ENCODE measurements around the gene KIF26B. TPM values are rescaled to one million over a fixed set of nuclear protein-coding genes. Genes with fewer than 3 reads are reported as not detected.

KIF26B gene
- total and polyA plus RNA-seq, 2 of the 4 experiments (the other 2 are of a cell fraction) = 0.53 to 0.54 TPM

GRCh38 chr1:245693941-245694752 is 539.4 kb downstream of the KIF26B start:
- dilution Hi-C loops (cut with HindIII; ENCODE audit: low sequenced_read_pairs, unreplicated experiment) (no loop called here), in situ Hi-C loops (cut with MboI; ENCODE audit: low sequenced_read_pairs) (no loop called here), intact Hi-C loops (cut with micrococcal nuclease) (no loop called here)
- ATAC-seq (ENCODE audit: low read depth) (no peak), DNase-seq (no peak)
- H3K27ac ChIP-seq (ENCODE audit: insufficient read depth, low read length) = no peak overlapping the region
- no peaks in the 10 kb centered on the region for H4K20me1 ChIP-seq (ENCODE audit: insufficient read depth, low read length)
- no peak overlapping the region for H3K56ac ChIP-seq (ENCODE audit: extremely low read depth, insufficient read depth, low read length)
- 79% methylated on average over 8 of the region's 19 CpGs; no CpG with 5 or more reads in 1 of the 2 experiments for WGBS, 2 experiments (ENCODE audit: extremely low coverage in 2 of 2, insufficient read length in 1 of 2)
- POLR2A ChIA-PET (ENCODE audit: unreplicated experiment) = no interaction called here
- no peak overlapping the region for H4K8ac ChIP-seq (ENCODE audit: low read depth in 2 of 2, low read length in 2 of 2)
- no peak overlapping the region for H2BK5ac ChIP-seq (ENCODE audit: low read depth, low read length, poor library complexity, severe bottlenecking)
- H3K4me1 ChIP-seq (ENCODE audit: control insufficient read depth, insufficient read depth, low read length) = no peaks in the 10 kb centered on the region
- H3K4me3 ChIP-seq (ENCODE audit: insufficient read depth, low read depth, low read length) = no peak overlapping the region
- no peak overlapping the region for H3K23ac ChIP-seq (ENCODE audit: low read depth, low read length)
- H2BK120ac ChIP-seq (ENCODE audit: low read depth, low read length) = no peak overlapping the region
- CTCF ChIA-PET = interaction anchor here (0.7 kb wide), 1 partner anchor 1236 kb away, joined by 3 read pairs; no protein-coding TSS in a partner anchor
- H2BK15ac ChIP-seq (ENCODE audit: low read depth, low read length) = no peak overlapping the region
- H2BK20ac ChIP-seq (ENCODE audit: low read depth, low read length) = no peak overlapping the region
- no peak overlapping the region for H3K4me2 ChIP-seq (ENCODE audit: low read depth, low read length)
- no peak overlapping the region for H2AFZ ChIP-seq (replicated peaks; ENCODE audit: low read length, poor library complexity)
- TF ChIP-seq USF2 (IDR thresholded peaks at IDR 0.05; ENCODE audit: low read depth, low read length) (no peak), MXI1 (IDR thresholded peaks at IDR 0.05; ENCODE audit: borderline replicate concordance, low read depth, low read length) (no peak), POLR2A (IDR thresholded peaks at IDR 0.05; ENCODE audit: low read depth, low read length) (no peak), MAZ (IDR thresholded peaks at IDR 0.05; ENCODE audit: borderline replicate concordance, low read depth, low read length) (no peak), FOS (IDR thresholded peaks at IDR 0.05; ENCODE audit: low read depth, low read length) (no peak), NFE2L2 (IDR thresholded peaks at IDR 0.05; ENCODE audit: low read depth, low read length) (no peak), BHLHE40 (IDR thresholded peaks at IDR 0.05; ENCODE audit: low read depth, low read length) (no peak), SMC3 (IDR thresholded peaks at IDR 0.05; ENCODE audit: low read depth, low read length) (no peak), RFX5 (IDR thresholded peaks at IDR 0.05; ENCODE audit: low read depth, low read length) (no peak), RCOR1 (IDR thresholded peaks at IDR 0.05; ENCODE audit: insufficient replicate concordance, low read length) (no peak)
- no peak overlapping the region for H3K9ac ChIP-seq (ENCODE audit: low read depth, low read length)
- H4K5ac ChIP-seq (ENCODE audit: low read depth, low read length) = no peak overlapping the region
- H3K9me1 ChIP-seq (ENCODE audit: insufficient read depth, low read length) = no peaks in the 10 kb centered on the region; the same call in 1 of the 2 replicates
- H4K91ac ChIP-seq (ENCODE audit: insufficient read depth, low read depth, low read length) = no peak overlapping the region
- peaks cover 3% of the 10 kb centered on the region for H3K36me3 ChIP-seq (ENCODE audit: control insufficient read depth, insufficient read depth, low read length)
- H2AK9ac ChIP-seq (replicated peaks; ENCODE audit: low read depth, low read length, poor library complexity) = no peak overlapping the region
- H2AK5ac ChIP-seq (ENCODE audit: low read depth, low read length) = no peak overlapping the region
- peaks cover 6% of the 10 kb centered on the region for H3K9me3 ChIP-seq (ENCODE audit: control insufficient read depth, insufficient read depth, low read length)
- H3K14ac ChIP-seq (replicated peaks; ENCODE audit: low read depth, low read length) = no peak overlapping the region
- H3K4ac ChIP-seq (ENCODE audit: low read depth, low read length) = no peak overlapping the region
- no peak overlapping the region for H3K18ac ChIP-seq (ENCODE audit: low read depth, low read length)
- H3K27me3 ChIP-seq (ENCODE audit: control insufficient read depth, insufficient read depth, low read length) = no peaks in the 10 kb centered on the region
- no TSS peak for BruUV-seq (replicated peaks)
- no peaks in the 10 kb centered on the region for H3K79me1 ChIP-seq (ENCODE audit: low read depth in 1 of 2, low read length in 2 of 2)

All from IMR-90 (cell line).